Measurements from ENCODE around the gene LRRC4B.

Gene LRRC4B

GRCh38 chr19:50500060-50500752 is 68.0 kb downstream of the LRRC4B start (continued):
- no peak for TF ChIP-seq ZFP41 (tag by site-specific recombination; IDR thresholded peaks at IDR 0.05; ENCODE audit: borderline replicate concordance)
- no peak for TF ChIP-seq ZNF792 (tag by site-specific recombination; IDR thresholded peaks at IDR 0.05)
- no peak for TF ChIP-seq ZNF521 (tag by site-specific recombination; IDR thresholded peaks at IDR 0.05)
- TF ChIP-seq PRDM6 (tag by site-specific recombination; IDR thresholded peaks at IDR 0.05), result no peak
- TF ChIP-seq ZSCAN23 (tag by site-specific recombination; IDR thresholded peaks at IDR 0.05), result no peak
- no peak for TF ChIP-seq ZNF132 (tag by site-specific recombination; IDR thresholded peaks at IDR 0.05; ENCODE audit: borderline replicate concordance)
- no peak for TF ChIP-seq ZNF704 (tag by site-specific recombination; IDR thresholded peaks at IDR 0.05)
- TF ChIP-seq ZNF138 (tag by site-specific recombination; IDR thresholded peaks at IDR 0.05; ENCODE audit: borderline replicate concordance), result no peak
- TF ChIP-seq ZNF561 (tag by site-specific recombination; IDR thresholded peaks at IDR 0.05; ENCODE audit: borderline replicate concordance), result no peak
- TF ChIP-seq ZNF596 (tag by site-specific recombination; IDR thresholded peaks at IDR 0.05), result peak; percentile 97
- TF ChIP-seq ZNF324 (tag by site-specific recombination; IDR thresholded peaks at IDR 0.05), result no peak
- TF ChIP-seq ZNF677 (tag by site-specific recombination; IDR thresholded peaks at IDR 0.05), result no peak
- TF ChIP-seq GLIS1 (tag by site-specific recombination; IDR thresholded peaks at IDR 0.05), result peak; percentile 84
- no peak for TF ChIP-seq ZNF585B (tag by site-specific recombination; IDR thresholded peaks at IDR 0.05)
- no peak for TF ChIP-seq ZNF549 (tag by site-specific recombination; IDR thresholded peaks at IDR 0.05)
- no peak for TF ChIP-seq ZBTB7A (tag by site-specific recombination; IDR thresholded peaks at IDR 0.05; ENCODE audit: low read depth)
- TF ChIP-seq BCL6B (tag by site-specific recombination; IDR thresholded peaks at IDR 0.05), result no peak
- TF ChIP-seq ZNF580 (tag by site-specific recombination; IDR thresholded peaks at IDR 0.05), result no peak
- TF ChIP-seq HOXC10 (CRISPR knock-in tag; IDR thresholded peaks at IDR 0.05), result no peak
- TF ChIP-seq KLF7 (tag by site-specific recombination; IDR thresholded peaks at IDR 0.05; ENCODE audit: borderline replicate concordance), result no peak
- TF ChIP-seq ZNF707 (tag by site-specific recombination; IDR thresholded peaks at IDR 0.05), result no peak
- no peak for TF ChIP-seq ZBTB44 (tag by site-specific recombination; IDR thresholded peaks at IDR 0.05)
- TF ChIP-seq ZBTB21 (tag by site-specific recombination; IDR thresholded peaks at IDR 0.05), result no peak
- no peak for TF ChIP-seq ZBTB17 (tag by site-specific recombination; IDR thresholded peaks at IDR 0.05)
- no peak for TF ChIP-seq MYNN (tag by site-specific recombination; IDR thresholded peaks at IDR 0.05; ENCODE audit: borderline replicate concordance)
- TF ChIP-seq KLF10 (tag by site-specific recombination; IDR thresholded peaks at IDR 0.05), result no peak
- TF ChIP-seq ZFHX2 (tag by site-specific recombination; conservative IDR thresholded peaks at IDR 0.05), result peak; percentile 28; the same call in 1 of the 2 replicates
- TF ChIP-seq ZNF423 (tag by site-specific recombination; IDR thresholded peaks at IDR 0.05), result peak; percentile 81; the same call in 1 of the 2 replicates
- TF ChIP-seq ZNF624 (tag by site-specific recombination; IDR thresholded peaks at IDR 0.05), result no peak
- no peak for TF ChIP-seq ZNF555 (tag by site-specific recombination; conservative IDR thresholded peaks at IDR 0.05)
- TF ChIP-seq ZNF600 (tag by site-specific recombination; IDR thresholded peaks at IDR 0.05), result no peak
- TF ChIP-seq ZNF830 (tag by site-specific recombination; IDR thresholded peaks at IDR 0.05; ENCODE audit: low read depth), result no peak
